NCI-H774 (cell line): ENCODE results near the gene ZNF416.

ENCODE experiments used
- DNase-seq: peaks from one replicate; lab custom pipeline; 2025; lab: John Stamatoyannopoulos, UW

The ZNF416 gene

DNA sequence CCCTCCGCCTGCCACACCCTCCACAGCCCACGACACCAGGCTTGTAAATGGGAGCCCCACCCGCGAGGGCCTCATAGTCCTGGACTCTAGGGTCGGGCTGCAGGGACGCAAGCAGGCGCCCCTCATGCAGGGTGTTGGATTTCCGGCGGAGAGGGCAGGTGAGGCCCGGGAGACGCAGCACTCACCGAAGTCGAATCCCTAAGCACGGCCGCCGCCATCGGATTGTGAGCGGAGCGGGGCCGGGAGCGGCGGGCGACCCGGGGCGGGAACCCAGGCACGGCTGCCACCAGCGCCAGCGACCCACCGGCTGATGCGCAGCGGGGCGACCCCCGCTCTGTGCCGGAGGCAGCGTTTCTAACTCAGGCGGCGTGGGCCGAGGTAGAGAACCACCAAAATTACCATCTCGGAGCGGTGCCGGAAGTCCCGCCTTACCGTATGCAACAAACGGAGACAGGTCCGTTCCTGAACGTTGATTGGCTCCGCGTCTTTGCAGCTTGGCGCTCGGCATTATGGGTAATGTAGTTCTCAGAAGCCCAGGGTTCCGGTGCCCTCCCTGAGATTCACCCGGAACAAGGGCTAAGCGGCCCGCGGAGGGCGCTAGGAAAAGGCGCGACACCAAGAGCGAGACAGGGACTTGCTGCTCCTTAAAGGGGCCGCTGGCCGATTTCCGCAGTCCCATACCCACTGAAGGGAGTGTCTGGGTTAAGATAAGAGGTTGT, at the start of gene ZNF416:
ZNF416 (minus strand) TSS at position 425 of the 719 bp plus-strand sequence; CDS start at position 218, 207 bp downstream.
- peak; percentile 98 for DNase-seq

DNA sequence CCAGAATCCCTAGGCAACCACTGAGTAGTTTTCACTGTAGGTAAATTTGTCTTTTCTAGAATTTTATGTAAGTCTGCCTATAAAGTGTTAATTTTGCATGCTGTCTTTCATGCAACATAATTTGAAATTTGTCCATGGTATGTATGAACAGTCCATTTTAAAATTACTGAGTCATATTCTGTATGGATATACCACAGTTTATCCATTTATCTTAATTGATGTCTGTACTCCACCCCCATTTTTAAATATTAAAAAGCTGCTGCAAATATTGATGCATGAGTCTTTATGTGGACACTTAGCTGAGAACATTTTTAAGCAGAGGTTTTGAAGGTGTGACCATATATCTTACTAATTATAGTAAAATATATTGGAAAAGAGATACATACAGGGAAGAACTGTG, 44.4 kb upstream of the ZNF416 start:
- no peak for DNase-seq

DNA sequence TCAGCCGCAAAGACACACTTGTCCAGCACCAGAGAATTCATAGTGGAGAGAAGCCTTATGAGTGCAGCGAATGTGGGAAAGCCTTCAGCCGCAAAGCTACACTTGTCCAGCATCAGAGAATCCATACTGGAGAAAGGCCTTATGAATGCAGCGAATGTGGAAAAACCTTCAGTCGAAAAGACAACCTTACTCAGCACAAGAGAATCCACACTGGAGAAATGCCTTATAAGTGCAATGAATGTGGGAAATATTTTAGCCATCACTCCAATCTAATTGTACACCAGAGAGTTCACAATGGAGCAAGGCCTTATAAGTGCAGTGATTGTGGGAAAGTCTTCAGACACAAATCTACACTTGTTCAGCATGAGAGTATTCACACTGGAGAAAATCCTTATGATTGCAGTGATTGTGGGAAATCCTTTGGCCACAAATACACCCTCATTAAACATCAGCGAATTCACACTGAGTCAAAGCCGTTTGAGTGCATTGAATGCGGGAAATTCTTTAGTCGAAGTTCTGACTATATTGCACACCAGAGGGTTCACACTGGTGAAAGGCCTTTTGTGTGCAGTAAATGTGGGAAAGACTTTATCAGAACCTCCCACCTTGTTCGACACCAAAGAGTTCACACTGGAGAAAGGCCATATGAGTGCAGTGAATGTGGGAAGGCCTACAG, 42.1 kb upstream of the ZNF416 start:
- DNase-seq, result no peak

DNA sequence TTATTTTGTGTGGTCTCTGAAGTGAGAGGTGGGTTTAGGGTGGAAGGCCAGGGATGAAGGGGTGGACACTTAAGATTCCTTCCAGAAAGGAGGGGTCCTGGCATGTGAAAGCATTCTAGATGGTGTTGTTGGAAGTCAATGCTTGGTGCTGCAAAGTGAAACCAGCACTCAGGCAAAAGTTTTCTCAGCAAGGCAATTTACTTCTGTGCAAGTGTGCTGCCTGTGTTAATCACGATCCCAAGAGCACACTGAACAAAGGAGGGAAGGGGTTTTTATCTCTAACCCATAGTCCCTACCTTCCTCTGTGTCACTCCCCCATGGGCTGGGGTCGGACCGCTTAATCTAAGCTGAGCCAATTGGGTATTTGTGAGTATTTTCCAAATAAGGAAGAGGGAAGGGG, 36.6 kb upstream of the ZNF416 start:
- no peak for DNase-seq

DNA sequence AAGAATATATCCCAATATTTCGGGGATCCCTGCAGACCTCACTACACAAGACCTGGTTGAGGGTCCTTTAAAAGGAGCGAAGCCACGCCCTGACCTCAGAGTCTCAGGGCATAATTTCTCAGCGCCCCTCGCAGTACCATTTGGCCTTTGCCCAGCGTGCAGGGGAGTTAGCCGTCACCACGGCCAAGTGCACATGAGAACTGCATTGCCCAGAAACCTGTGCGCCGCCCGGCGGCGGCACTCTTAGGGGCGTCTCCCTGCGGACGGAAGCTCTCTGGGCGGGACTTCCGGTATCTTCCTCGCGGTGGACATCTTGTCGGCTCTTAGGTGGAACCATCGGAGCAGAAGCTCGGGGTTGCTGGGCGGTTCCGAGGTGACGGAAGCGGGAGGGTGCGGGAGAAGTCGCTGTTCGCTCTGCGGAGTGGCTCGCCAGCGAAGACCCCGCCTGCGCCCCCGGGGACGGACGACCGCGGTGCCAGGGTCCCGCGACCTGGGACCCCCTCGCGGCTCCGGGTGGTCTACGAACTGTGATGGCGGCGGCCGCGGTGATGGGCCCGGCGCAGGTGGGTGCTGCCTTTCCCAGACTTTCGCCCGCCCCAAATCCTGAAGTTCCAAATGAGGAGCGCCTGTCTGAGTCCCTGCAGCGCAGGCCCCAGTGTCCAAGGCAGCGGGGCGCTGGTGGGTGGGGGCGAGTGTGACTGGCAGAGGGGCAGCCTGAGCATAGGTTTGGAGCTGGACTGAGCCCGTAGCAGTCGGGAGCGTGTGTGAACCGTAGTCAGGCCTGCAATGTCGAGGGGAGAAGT, 35.4 kb upstream of the ZNF416 start, which contains the start of gene ZNF134:
ZNF134 (plus strand) TSS at position 302 of the 803 bp plus-strand sequence. CDS start 5,227 bp downstream, outside the sequence.
- DNase-seq, result peak; percentile 89

DNA sequence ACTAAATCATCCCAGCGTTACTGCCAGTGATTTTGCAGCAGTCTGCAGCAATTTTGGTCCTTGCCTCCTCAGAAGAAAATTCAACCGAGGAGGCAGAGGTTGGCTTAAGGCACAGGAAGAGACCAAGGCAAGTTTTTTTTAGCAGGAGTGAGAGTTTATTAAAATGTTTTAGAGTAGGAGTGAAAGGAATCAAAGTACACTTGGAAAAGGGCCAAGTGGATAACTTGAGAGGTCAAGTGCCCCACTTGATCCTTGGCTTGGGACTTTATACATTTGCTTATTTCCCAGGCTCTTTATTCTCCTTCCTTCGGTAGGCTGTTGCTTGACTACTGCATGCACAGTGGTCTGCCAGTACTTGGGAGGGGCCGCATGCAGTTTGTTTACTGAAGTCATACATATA, 32.4 kb upstream of the ZNF416 start:
- DNase-seq, result no peak

DNA sequence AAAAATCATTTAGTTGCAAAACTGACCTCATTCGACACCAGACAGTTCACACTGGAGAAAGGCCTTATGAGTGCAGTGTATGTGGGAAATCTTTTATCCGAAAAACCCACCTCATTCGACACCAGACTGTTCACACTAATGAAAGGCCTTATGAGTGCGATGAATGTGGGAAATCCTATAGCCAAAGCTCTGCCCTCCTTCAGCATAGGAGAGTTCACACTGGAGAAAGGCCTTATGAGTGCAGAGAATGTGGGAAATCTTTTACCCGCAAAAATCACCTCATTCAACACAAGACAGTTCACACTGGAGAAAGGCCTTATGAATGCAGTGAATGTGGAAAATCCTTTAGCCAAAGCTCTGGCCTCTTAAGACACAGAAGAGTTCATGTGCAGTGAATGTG, 28.2 kb upstream of the ZNF416 start:
- DNase-seq, result no peak

DNA sequence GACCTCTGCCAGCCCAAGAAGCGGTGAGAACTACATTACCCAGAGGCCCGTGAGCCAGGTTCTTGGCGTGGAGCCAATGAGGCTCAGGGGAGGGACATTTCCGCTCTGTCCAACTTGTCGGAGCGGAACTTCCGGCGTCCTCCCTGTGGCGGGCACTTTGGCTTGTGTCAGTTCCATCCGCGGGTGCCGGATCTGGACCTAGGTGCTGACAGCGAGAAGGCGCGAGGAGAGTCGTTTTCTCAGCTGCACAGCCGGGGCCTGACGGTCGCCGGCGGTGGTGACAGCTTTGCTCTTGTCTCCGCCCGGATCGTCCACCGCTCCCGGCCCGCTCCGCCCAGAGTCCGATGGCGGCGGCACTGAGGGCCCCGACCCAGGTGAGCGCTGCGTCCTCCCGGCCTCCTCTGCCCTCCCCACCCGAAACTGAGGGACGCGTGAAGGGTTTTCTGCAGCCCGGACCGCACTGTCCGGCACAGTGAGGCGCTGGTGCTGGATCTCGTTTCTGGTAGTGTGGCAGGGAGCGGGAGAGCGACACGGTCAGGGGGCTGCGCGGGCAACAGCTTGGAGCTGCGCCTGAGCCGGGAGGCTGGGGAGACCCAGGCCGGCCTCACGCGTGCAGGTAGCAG, 21.2 kb upstream of the ZNF416 start, which contains the start of gene ZNF530:
ZNF530 (plus strand) TSS at position 125 of the 623 bp plus-strand sequence. CDS start 4,461 bp downstream, outside the sequence.
- DNase-seq, result peak; percentile 89

DNA sequence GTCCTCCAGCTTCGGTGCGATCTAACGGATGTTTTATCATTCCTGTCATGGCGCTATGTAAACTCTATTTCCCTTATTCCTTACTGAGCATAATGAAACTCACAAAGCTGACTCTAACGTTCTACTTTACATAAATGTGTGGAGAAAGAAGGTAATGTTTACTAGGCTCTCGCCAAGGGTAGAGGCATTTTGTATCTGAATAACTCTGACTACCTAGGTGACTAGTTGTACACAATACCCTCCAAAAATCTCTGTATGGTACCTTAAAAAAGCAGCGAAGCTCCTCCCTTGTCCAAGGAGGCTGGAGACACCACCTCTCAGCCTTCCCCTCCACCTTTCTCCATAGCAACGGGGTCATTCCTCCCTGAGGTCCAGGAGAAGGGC, 20.7 kb upstream of the ZNF416 start:
- DNase-seq, result no peak

DNA sequence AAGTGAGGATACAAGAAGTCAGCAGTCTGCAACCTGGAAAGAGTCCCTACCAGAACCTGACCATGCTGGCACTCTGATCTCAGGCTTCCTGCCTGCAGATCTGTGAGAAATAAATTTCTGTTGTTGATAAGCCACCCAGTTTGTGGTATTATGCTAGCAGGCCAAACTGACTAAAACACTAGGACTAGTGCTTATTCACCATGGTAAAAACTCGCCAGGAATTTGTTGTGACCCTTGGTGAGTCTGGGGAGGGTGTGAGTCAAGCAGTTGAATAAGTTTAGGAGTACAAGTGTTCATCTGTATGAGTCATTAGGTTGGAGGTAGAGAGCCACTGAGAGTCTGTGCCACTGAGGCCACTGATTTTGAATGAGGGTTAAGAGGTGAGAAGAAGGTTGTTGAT, 8.8 kb upstream of the ZNF416 start:
- DNase-seq, result no peak

DNA sequence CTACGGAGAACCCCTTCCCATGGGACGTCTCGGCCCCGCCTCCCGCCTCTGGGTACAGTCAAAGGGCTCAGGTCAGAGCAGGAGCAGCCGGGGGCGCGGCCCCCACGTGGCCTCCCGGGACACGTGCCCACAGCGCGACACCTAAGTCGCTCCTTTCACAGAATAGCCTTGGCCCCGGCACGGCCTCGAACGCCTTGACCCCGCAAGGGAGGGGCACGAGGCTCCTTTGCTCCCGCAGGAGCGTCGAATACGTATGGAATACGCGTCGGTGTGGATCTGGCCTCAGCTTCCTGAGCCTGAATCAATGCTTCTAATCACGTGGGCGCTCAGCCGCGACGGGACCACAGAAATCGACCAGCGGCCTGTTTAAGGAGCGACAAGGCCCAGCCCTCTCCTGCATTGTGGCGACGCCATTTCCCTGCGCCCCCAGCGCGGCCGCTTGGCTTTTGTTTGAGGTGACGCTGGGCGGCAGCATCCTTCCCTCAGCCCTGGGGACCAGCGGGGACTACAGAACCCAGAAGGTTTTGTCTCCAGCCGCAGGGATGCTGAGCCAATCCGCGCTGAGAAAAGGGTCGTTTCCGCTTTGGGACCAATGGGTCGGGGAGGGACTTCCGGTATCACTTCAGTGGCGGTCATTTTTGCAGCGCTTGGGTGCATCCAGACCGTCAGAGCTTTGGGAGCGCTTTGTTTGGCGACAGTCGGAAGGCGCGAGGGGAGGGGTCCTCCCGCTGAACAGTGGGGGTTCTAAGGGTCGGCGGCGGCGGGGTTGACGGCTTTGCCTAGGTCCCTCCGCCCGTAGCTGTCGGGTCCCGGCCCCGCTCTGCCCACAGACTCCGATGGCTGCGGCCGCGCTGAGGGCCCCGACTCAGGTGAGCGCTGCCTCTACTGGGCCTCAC, 5.1 kb upstream of the ZNF416 start, which contains the start of gene ZIK1:
ZIK1 (plus strand) TSS at position 625 of the 896 bp plus-strand sequence; CDS start at position 837, 212 bp downstream.
- no peak for DNase-seq

DNA sequence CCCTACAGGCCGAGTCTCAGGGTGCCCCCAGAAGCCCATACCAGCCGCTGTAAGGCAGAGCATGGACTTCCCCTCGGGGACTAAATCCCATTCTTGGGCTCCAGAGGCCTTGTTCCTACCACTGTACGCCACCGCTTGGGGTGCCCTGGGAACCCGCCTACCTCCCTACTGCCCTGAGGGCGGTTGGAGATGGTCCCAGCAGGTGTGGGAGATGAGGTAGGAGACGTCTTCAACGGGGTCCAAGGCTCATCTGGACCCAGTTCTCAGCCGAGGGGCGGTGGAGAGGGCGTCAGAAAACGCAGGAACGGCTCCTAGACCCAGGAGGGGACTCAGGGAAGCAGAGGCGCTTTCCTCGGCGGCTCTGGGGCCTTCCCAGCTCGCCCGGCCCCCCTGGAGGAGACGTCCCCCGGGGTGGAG, 4.4 kb upstream of the ZNF416 start:
- DNase-seq, result no peak

DNA sequence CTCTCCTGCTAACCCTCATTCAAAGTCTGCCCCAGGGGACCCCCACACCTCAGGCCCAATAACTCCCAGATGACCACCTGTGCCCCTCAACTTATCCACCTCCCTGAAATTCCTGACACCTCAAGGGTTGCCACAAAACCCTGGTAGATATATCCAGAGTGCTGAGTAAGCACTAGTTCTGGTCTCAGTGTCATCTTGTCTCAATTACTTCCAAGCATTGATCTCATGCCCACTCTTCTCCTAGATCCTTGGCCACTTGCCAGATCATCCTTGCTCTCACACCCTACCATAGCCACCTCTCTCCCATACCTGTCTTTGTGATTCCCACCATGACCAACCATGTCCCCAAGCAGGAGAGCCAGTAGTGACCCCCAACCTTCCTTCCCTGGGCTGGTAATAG, 2.0 kb downstream of the ZNF416 start:
- DNase-seq, result no peak

DNA sequence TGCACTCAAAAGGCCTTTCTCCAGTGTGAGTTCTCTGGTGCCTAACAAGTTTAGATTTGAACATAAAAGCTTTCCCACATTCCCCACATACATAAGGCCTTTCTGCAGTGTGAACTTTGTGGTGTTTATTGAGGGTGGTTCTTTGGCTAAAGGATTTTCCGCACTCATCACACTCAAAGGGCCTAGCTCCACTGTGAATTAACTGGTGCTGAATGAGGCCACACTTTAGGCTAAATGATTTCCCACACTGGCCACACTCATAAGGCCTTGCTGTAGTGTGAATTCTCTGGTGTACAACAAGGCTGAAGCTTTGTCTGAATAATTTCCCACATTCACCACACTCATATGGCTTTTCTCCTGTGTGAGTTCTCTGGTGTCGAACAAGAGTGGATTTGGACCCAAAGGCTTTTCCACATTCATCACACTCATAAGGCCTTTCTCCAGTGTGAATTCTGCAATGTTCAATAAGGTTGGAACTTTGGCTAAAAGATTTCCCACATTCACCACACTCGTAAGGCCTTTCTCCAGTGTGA, 6.2 kb downstream of the ZNF416 start:
- DNase-seq, result no peak

DNA sequence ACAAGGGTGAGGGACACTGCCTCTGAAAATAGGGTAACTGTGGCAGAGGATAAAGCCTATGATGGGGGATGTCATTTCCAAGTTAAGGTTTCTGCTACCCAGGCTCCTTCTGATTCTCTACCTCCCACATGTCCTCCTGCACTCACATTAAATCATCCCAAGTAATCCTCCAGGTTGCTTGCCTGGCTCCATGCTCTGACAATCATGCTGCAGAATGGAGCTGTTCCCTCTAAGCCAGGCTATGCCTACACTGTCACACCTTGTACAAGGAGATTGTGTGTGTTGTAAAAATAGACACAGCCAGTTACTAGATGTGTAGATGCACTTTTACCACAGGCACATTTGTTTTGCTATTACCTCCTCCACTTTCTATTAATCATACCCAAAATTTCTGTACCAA, 8.0 kb downstream of the ZNF416 start:
- DNase-seq, result no peak

DNA sequence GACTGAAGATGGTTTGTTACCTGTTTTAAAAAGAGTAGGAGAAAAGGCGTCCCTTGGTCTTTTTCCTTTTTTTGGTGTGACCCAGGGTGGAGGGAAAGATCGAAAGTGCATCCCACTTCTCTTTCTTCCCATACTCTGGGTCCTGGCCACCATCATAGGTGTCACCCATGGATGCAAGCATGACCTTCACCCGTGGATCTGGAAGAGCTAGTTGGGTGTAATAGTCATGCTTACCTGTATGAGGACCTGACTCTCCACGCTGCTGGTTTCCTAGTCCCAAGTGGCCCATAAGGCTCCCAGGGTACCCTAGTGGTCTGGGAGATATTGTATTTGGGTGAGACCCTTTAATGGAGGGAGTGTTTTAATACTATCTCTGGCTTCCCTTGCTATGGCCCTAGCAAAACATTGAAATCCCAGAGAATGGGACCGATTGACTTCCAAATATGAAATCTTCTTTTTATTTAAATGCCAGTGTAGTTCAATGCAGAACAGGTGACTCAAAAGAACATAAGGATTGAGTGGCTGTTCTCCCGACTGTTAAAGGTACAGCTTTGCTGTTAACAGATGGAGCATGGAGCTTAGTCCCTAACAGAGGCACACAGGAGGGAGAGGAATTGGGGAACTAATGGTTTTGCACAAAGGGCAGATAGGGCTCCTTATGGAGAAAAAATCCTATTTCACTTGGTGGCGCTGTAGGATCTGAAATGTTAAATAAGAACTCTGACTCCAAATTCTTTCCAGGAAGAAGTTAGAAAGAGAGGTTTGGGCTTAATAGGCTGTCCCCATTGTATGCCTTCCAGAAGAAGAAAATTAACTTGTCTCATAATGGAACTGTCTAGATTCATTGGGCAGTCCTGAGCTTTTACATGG, 12.1 kb downstream of the ZNF416 start:
- no peak for DNase-seq

DNA sequence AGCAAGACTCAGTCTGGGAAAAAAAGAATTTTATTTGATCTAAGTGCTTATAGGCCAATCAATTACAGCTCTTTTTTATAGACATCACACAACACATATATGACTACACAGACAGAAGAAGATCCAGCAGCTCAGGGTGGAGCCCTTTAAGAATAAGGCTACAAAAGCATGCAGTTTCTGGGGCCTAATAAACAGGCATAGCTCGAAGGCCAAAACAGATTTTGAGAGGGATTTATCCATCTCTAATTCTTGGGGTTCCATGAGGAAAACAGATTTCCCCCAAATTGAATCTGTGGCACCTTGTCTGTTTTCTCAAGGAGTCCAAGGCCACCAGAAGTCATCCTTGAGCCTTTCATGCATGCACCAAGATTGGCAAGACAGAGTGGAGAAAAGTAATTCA, 15.2 kb downstream of the ZNF416 start:
- no peak for DNase-seq

DNA sequence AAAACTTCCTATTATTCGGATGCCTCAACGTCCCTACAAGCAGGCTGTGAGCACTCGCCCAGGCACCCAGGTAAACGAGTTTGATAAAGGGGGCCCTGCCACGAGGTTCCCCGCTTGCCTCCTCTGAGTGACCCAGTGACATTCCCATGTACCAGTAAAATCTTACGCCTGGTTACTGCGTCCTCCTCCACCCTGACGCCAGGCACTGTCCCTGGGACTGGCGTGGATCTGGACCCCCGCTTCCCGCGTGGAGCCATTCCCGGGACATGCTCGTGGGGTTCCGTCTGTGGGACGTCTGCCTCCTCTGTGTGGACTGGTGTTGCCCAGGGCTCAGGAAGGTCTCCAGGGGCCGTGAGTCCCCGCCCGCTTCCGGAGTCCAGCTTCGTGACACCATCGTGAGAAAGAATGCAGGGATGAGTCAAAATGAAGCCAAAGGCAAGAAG, 18.6 kb downstream of the ZNF416 start:
- DNase-seq, result no peak

DNA sequence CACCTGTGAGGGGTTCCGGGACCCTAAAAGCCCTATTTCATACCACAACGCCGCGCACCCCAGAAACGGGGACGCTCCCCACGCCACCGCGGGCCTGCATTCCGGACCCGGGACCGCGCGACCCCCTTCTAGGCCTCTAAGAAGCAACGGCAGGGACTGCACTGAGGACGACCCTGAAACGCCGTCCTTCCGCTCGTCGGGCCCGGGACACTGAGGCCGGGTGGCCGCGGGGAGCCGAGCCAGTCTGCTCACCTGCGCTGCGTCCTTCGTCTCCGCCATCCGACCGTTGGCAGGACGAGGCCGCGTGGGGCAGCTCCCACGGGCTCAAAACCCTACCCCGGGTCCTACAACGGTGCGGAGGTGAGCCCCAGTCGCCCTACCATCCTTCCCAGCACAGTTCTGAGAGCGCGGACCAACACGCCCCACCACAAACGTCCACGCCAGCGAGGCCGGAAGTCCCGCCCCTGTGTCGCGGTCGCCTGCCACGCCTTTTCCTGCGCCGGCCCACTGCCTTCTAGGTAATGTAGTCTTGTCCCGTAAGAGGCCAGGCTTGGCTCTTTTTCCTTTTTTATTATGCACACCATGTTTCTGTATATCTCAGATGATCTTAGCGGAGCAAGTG, 19.2 kb downstream of the ZNF416 start, which contains the start of gene ZNF550:
ZNF550 (minus strand) TSS at position 460 of the 622 bp plus-strand sequence; CDS start at position 279, 181 bp downstream.
- DNase-seq, result peak; percentile 62
